ENCODE measurements around the gene ZCCHC14. TPM values are rescaled to one million over a fixed set of nuclear protein-coding genes. Genes with fewer than 3 reads are reported as not detected.
"Not testable (repeated sequence)": the region's sequence is repeated elsewhere in the genome, so short reads cannot be mapped to it uniquely, and the experiment has no call there.

The ZCCHC14 gene
- total and polyA plus RNA-seq, 2 of the 13 experiments (the other 11 are each of a cell fraction or from before 2014, with no cell fraction given): 12.4 to 12.5 TPM

DNA sequence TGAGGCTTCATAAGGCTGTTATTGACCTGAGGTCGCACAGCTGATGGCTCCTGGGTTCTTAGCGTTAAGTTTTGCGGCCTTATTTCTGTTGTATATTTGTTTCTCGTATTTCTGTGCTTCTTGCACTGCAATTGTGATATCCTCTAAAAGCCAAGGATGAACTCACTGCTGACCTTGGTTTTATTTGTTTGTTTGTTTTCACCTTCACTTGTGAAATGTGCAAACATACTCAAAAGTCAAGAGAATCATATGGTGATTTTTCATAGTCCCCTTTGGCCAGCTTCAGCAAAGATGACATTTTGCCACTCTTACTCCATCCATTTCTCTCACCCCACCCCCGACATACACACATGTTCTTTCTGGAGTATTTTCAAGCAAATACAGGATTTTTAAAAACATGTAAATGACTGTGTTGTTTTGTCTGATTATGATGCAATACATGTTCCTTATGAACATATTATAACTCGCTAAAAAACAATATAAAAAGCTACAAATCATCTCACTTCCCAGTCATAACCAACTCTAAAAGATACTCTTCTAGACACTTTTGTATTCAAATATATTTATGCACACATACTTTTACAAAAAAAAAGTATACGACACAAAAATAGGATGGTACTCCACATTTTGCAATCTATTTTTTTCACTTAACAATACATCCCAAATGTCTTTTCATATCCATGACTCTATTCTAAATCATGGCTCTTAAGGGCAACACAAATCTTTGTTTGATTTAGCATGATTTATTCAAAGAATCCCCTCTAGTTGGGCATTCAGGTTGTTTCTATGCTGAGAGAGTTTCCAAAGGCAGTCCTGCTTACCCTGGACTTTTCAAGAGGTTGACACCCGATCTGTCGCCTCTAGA is 5.7 kb upstream of the ZCCHC14 start (continued):
- TF ChIP-seq, protein P1, sequence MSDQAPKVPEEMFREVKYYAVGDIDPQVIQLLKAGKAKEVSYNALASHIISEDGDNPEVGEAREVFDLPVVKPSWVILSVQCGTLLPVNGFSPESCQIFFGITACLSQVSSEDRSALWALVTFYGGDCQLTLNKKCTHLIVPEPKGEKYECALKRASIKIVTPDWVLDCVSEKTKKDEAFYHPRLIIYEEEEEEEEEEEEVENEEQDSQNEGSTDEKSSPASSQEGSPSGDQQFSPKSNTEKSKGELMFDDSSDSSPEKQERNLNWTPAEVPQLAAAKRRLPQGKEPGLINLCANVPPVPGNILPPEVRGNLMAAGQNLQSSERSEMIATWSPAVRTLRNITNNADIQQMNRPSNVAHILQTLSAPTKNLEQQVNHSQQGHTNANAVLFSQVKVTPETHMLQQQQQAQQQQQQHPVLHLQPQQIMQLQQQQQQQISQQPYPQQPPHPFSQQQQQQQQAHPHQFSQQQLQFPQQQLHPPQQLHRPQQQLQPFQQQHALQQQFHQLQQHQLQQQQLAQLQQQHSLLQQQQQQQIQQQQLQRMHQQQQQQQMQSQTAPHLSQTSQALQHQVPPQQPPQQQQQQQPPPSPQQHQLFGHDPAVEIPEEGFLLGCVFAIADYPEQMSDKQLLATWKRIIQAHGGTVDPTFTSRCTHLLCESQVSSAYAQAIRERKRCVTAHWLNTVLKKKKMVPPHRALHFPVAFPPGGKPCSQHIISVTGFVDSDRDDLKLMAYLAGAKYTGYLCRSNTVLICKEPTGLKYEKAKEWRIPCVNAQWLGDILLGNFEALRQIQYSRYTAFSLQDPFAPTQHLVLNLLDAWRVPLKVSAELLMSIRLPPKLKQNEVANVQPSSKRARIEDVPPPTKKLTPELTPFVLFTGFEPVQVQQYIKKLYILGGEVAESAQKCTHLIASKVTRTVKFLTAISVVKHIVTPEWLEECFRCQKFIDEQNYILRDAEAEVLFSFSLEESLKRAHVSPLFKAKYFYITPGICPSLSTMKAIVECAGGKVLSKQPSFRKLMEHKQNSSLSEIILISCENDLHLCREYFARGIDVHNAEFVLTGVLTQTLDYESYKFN (CRISPR knock-in tag; conservative IDR thresholded peaks at IDR 0.05): peak; percentile 68
- TF ChIP-seq, protein P2, sequence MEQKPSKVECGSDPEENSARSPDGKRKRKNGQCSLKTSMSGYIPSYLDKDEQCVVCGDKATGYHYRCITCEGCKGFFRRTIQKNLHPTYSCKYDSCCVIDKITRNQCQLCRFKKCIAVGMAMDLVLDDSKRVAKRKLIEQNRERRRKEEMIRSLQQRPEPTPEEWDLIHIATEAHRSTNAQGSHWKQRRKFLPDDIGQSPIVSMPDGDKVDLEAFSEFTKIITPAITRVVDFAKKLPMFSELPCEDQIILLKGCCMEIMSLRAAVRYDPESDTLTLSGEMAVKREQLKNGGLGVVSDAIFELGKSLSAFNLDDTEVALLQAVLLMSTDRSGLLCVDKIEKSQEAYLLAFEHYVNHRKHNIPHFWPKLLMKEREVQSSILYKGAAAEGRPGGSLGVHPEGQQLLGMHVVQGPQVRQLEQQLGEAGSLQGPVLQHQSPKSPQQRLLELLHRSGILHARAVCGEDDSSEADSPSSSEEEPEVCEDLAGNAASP (CRISPR knock-in tag; IDR thresholded peaks at IDR 0.05; ENCODE audit: borderline replicate concordance): 0 out of 2 replicates have a peak, but pooled peaks have one; percentile 22
- peak; percentile 79 for TF ChIP-seq TFAP4 (IDR thresholded peaks at IDR 0.05; ENCODE audit: borderline replicate concordance, low read depth)

DNA sequence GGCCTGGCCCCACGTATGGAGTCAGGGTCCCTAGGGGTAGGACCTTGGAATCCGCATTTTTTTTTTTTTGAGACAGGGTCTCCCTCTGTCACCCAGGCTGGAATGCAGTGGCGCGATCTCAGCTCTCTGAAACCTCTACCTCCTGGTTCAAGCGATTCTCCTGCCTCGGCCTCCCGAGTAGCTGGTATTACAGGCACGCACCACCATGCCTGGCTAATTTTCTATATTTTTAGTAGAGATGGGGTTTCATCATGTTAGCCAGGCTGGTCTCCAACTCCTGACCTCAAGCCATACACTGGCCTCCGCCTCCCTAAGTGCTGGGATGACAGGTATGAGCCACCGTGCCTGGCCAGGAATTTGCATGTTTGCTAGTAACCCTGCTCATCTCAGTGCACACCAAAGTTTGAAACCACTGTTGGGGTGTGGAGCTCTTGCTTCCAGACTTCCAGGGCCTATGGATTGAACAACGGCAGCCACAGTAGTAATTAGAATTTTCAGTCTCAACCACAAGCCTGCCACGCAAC is 5.0 kb upstream of the ZCCHC14 start:
- FAIRE-seq: peak; percentile 32
- in situ Hi-C loops (cut with HindIII; ENCODE audit: extremely low pct_ligation_motif_present, low pct_unique_long_range_greater_than_20kb); intact Hi-C loops (cut with micrococcal nuclease; ENCODE audit: unreplicated experiment); H4K20me1 ChIP-seq (ENCODE audit: insufficient read depth, low read length); DNase-seq (ENCODE audit: low spot score); H3K36me3 ChIP-seq (replicated peaks in 1 of 2; ENCODE audit: control insufficient read depth in 1 of 2, insufficient read depth in 2 of 2, low read length in 2 of 2); H3K27me3 ChIP-seq (ENCODE audit: control insufficient read depth in 1 of 2, insufficient read depth in 2 of 2, low read length in 2 of 2); CTCF ChIA-PET (ENCODE audit: low intra/inter-chr PET ratio, low total read pairs); H2AFZ ChIP-seq (ENCODE audit: low read length); H3K9me3 ChIP-seq (ENCODE audit: low read length); BruUV-seq (replicated peaks); H3K9ac ChIP-seq (ENCODE audit: insufficient read depth, low read depth, low read length); H3K79me2 ChIP-seq (ENCODE audit: insufficient read depth, low read length): not testable (repeated sequence)
- 26% methylated on average over 10 of the region's 12 CpGs for WGBS (ENCODE audit: low lambda C conversion rate)
- peak; percentile 34 for ATAC-seq
- Histone ChIP-seq H3K27ac (ENCODE audit: extremely low read length, insufficient read depth, low read length) (peak overlapping the region; percentile 37), H3K4me2 (ENCODE audit: low read depth, low read length) (peak overlapping the region; percentile 87), H3K4me3 (replicated peaks in 1 of 3; ENCODE audit: insufficient read depth in 1 of 3, low read depth in 2 of 3, low read length in 3 of 3) (peak overlapping the region in 1 of 3 experiments; percentile 60; a peak in 1 of 6 replicates), H3K4me1 (ENCODE audit: insufficient read depth, low read length) (peaks cover 90% of the 10 kb centered on the region)
- POLR2A ChIA-PET: interaction anchor here (1.0 to 2.2 kb wide), 4 partner anchors 9 to 114 kb away, joined by 4 to 12 read pairs (median 6); partner anchors contain the start of gene FBXO31
- TF ChIP-seq ZNF816 (CRISPR knock-in tag; IDR thresholded peaks at IDR 0.05; ENCODE audit: borderline replicate concordance) (0 out of 2 replicates have a peak, but pooled peaks have one; percentile 4), ZNF441 (CRISPR knock-in tag; IDR thresholded peaks at IDR 0.05; ENCODE audit: borderline replicate concordance) (0 out of 2 replicates have a peak, but pooled peaks have one; percentile 12), ZSCAN31 (CRISPR knock-in tag; IDR thresholded peaks at IDR 0.05; ENCODE audit: low read depth) (0 out of 2 replicates have a peak, but pooled peaks have one; percentile 13), ARNTL (CRISPR knock-in tag; IDR thresholded peaks at IDR 0.05) (0 out of 2 replicates have a peak, but pooled peaks have one; percentile 26), SALL1 (CRISPR knock-in tag; IDR thresholded peaks at IDR 0.05) (0 out of 2 replicates have a peak, but pooled peaks have one; percentile 20), MEIS1 (CRISPR knock-in tag; IDR thresholded peaks at IDR 0.05; ENCODE audit: borderline replicate concordance) (0 out of 2 replicates have a peak, but pooled peaks have one; percentile 20), ZNF292 (CRISPR knock-in tag; IDR thresholded peaks at IDR 0.05; ENCODE audit: borderline replicate concordance, low read depth) (peak; percentile 49)
- TF ChIP-seq, protein P3, sequence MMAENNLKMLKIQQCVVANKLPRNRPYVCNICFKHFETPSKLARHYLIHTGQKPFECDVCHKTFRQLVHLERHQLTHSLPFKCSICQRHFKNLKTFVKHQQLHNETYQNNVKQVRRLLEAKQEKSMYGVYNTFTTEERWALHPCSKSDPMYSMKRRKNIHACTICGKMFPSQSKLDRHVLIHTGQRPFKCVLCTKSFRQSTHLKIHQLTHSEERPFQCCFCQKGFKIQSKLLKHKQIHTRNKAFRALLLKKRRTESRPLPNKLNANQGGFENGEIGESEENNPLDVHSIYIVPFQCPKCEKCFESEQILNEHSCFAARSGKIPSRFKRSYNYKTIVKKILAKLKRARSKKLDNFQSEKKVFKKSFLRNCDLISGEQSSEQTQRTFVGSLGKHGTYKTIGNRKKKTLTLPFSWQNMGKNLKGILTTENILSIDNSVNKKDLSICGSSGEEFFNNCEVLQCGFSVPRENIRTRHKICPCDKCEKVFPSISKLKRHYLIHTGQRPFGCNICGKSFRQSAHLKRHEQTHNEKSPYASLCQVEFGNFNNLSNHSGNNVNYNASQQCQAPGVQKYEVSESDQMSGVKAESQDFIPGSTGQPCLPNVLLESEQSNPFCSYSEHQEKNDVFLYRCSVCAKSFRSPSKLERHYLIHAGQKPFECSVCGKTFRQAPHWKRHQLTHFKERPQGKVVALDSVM (CRISPR knock-in tag; IDR thresholded peaks at IDR 0.05): peak; percentile 70

Data from HepG2 (cell line).